Heart right ventricle (tissue), 16 donors: ENCODE measurements around the gene DNAI7. TPM values are rescaled to one million over a fixed set of nuclear protein-coding genes. Genes with fewer than 3 reads are reported as not detected.

Experiments used
- ATAC-seq, 8 donors: fragments of 200-7000 bp; cut with Tn5 transposase; one replicate each; pipeline ENCODE4 v1.9.1; 2020; ENCODE audit warnings: mild to moderate bottlenecking in 8 of 8, moderate library complexity in 8 of 8, moderate number of reproducible peaks in 1 of 8
- DNase-seq, 2 donors: peaks; one replicate each; pipeline ENCODE4 v3.0.0-alpha.2; 2020
- H3K27ac ChIP-seq, 10 donors: fragments of 200-600 bp; sonication (generic) in 2 of 10; one replicate each; pipeline versions ENCODE4 v1.5.0 to v1.8.0; 2020 to 2022; ENCODE audit warnings: mild to moderate bottlenecking in 3 of 10
- H3K27me3 ChIP-seq, 7 donors: fragments of 200-600 bp; one replicate each; pipeline ENCODE4 v1.8.0; 2021 to 2022; ENCODE audit warnings: mild to moderate bottlenecking in 2 of 7
- H3K36me3 ChIP-seq, 9 donors: fragments of 200-600 bp; sonication (generic) in 1 of 9; one replicate each; pipeline versions ENCODE4 v1.5.0 to v1.8.0; 2020 to 2022; ENCODE audit warnings: mild to moderate bottlenecking in 2 of 9
- H3K4me1 ChIP-seq, 9 donors: fragments of 200-600 bp; sonication (generic) in 1 of 9; one replicate each; pipeline versions ENCODE4 v1.5.0 to v1.8.0; 2020 to 2022; ENCODE audit warnings: mild to moderate bottlenecking in 4 of 9
- H3K4me3 ChIP-seq, 10 donors: fragments of 200-600 bp; sonication (generic) in 2 of 10; one replicate each; pipeline versions ENCODE4 v1.5.0 to v1.8.0; 2020 to 2022; ENCODE audit warnings: mild to moderate bottlenecking in 7 of 10, moderate library complexity in 2 of 10
- H3K9me3 ChIP-seq, 11 donors: fragments of 200-600 bp in 10 of 11; sonication (generic) in 2 of 11; one replicate each; pipeline versions ENCODE4 v1.5.0 to v1.8.0; 2013 to 2022; ENCODE audit warnings: mild to moderate bottlenecking in 2 of 11, control low read depth in 1 of 11, moderate library complexity in 1 of 11
- CTCF ChIP-seq, 9 donors: fragments of 200-600 bp; sonication (generic) in 2 of 9; IDR thresholded peaks; one replicate each; pipeline versions ENCODE4 v1.5.0 to v1.8.0; 2021 to 2022; ENCODE audit warnings: antibody characterized with exemption in 9 of 9, mild to moderate bottlenecking in 5 of 9, moderate library complexity in 1 of 9
- WGBS, 2 donors: extraction: QIAGEN DNeasy Blood & Tissue Kit; methylation state at CpG; one replicate each; pipeline ENCODE4 v1.1.7; 2013; ENCODE audit warnings: inconsistent platforms in 1 of 2; 5-methylcytosine and 5-hydroxymethylcytosine counted together
- intact Hi-C, 10 donors: fragments of 100-400 bp; cut with DNase I; formaldehyde crosslinking; loops; one replicate each; pipeline versions ENCODE4 v1.11.1 to v1.14.2; 2022
- polyA plus RNA-seq, 2 donors: library from polyadenylated mRNA; stranded (reverse); fragments of 200-250 nt; gene quantifications; one replicate each; pipeline ENCODE4 v1.2.3, GENCODE V29; 2013
- total RNA-seq, 10 donors: library from RNA; stranded (reverse); fragmentation: NEBNext Ultra II Directional in 3 of 10; extraction: Animal tissue kit (Norgen Biotek cat#: 25700) in 3 of 10; gene quantifications; one replicate each; pipeline versions ENCODE4 v1.2.1 to v1.2.4, GENCODE V29; 2021 to 2023
- donor health status: Arrhythmogenic right ventricular cardiomyopathy.
- donor health status: ischemic (EF 13 %, LVEDD 7.1; RV severe dilation, severe dysfunction).
- donor health status: healthy with polysubstance abuse.
- donor health status: DM: no; HTN: yes; CAD: no.
- donor health status: DM: no; HTN: no; CAD: no.
- donor health status: ischemic (EF 25% LVEDD 6.9; RV normal size, moderate dysfunction).
- donor health status: ischemic (EF 25% LVEDD 5.7; RV mildly dilated, moderate dysfunction).
- donor health status: healthy.
- donor health status: DM: yes; HTN: yes; CAD: no.
- donor health status: Ischemic cardiomyopathy.
- donor health status: ischemic (EF 35%, LVEDD 5.7; RV mildly dilated, moderate dysfunction).
- donor health status: nonischemic (EF 11% LVEDD 7.7; RV severe dilation, severe dysfunction).
- donor health status: DM: yes; HTN: yes; CAD: no.
- donor health status: PGD.
- donor health status: ischemic (EF 29% LVEDD 5.4; RV normal size, mild dysfunction).
- donor health status: nonischemic (EF 23%, LVEDD 6.1; RV moderate dilation, normal function).

Gene DNAI7
- total and polyA plus RNA-seq, 12 donors = 0.04 to 1.8 (median 0.79) TPM

GRCh38 chr12:25208554-25208953 lies 13.6 kb upstream of the DNAI7 start:
- H3K4me3 ChIP-seq = no peak overlapping the region
- H3K27me3 ChIP-seq = no peaks in the 10 kb centered on the region
- H3K9me3 ChIP-seq = no peaks in the 10 kb centered on the region
- DNase-seq (no peak), ATAC-seq (no peak)
- H3K4me1 ChIP-seq = peaks cover 0 to under 1% (median 0%) of the 10 kb centered on the region in 9 donors
- H3K36me3 ChIP-seq = peaks cover 0 to 83% (median 27%) of the 10 kb centered on the region in 9 donors
- intact Hi-C loops = loop anchor here in 1 of 10 donors (5.0 kb wide), 1 partner anchor 39 kb away; no protein-coding TSS in a partner anchor
- WGBS, 2 donors = 77% methylated on average over 1 of the region's 1 CpG
- no peak for TF ChIP-seq CTCF (IDR thresholded peaks at IDR 0.05)
- H3K27ac ChIP-seq = no peak overlapping the region

DNA sequence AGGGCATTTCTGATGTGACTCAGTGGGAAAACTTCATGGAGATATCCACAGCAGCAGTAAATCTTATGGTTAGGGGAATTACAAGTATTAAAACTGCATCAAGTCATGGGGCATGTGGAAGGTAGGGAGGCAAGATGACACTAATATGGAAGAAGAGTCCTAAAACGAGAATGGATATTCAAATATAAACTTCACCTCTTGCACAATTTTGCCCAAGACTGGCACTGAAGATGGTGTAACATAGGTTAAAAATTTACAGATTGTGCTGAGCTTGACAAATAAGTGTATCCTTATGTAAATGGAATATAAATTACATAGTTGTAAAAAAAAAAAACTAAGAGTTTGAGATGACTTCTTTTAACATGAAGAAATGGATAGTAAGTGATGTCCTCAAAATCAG lies 12.9 kb upstream of the DNAI7 start:
- no peak for ATAC-seq
- no peak for TF ChIP-seq CTCF (IDR thresholded peaks at IDR 0.05)
- Histone ChIP-seq H3K4me3 (no peak overlapping the region), H3K36me3 (peaks cover 0 to 89% (median 27%) of the 10 kb centered on the region in 9 donors), H3K9me3 (no peaks in the 10 kb centered on the region), H3K27ac (no peak overlapping the region), H3K27me3 (no peaks in the 10 kb centered on the region), H3K4me1 (peaks cover 0 to 6% (median 0%) of the 10 kb centered on the region in 9 donors)
- 86 to 91% methylated on average over 1 of the region's 1 CpG for WGBS, 2 donors
- DNase-seq = no peak
- intact Hi-C loops = loop anchor here in 1 of 10 donors (5.0 kb wide), 1 partner anchor 39 kb away; no protein-coding TSS in a partner anchor

DNA sequence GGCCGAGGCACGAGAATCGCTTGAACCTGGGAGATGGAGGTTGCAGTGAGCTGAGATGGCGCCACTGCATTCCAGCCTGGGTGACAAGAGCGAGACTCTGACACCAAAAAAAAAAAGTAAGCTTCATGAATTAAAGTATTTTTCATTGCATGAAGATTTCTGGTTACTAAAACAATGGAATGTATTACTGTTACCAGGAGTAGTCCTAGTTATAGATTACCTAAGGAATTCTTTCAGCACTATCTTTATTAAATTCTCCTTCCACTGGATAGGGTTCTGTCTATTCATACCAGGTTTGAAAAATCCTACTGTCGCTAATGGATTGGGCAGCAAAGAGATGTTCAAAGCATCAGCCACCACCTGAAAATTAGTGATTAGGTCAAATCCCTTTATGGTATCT lies 12.5 kb upstream of the DNAI7 start:
- DNase-seq (no peak), ATAC-seq (no peak)
- Histone ChIP-seq H3K4me3 (no peak overlapping the region), H3K4me1 (peaks cover 0 to 6% (median 0%) of the 10 kb centered on the region in 9 donors), H3K36me3 (peaks cover 0 to 86% (median 27%) of the 10 kb centered on the region in 9 donors), H3K9me3 (no peaks in the 10 kb centered on the region), H3K27ac (no peak overlapping the region), H3K27me3 (no peaks in the 10 kb centered on the region)
- WGBS, 2 donors = 97% methylated on average over 6 of the region's 6 CpGs
- no peak for TF ChIP-seq CTCF (IDR thresholded peaks at IDR 0.05)
- intact Hi-C loops = loop anchor here in 1 of 10 donors (5.0 kb wide), 1 partner anchor 40 kb away; no protein-coding TSS in a partner anchor

DNA sequence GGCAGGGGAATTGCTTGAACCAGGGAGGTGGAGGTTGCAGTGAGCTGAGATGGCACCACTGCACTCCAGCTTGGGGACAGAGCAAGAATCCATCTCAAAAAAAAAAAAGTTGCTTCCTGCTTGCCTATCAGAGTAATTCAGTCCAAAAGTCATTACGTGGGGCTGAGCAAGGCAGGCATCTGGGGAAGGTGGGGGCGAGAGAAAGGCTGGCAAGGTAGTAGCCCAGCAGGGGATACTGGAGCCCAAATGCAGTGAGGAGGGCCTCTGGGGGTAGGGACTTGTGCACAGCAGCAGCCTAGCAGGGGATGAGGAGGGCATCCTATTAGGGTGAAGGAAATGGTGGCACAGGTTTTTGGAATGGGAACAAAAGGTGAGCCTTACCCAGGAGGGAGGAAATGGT lies 7.2 kb upstream of the DNAI7 start:
- ATAC-seq (peak in 1 of 8 donors; percentile 14), DNase-seq (no peak)
- 75 to 91% methylated on average over 2 of the region's 2 CpGs for WGBS, 2 donors
- Histone ChIP-seq H3K4me1 (peaks cover 0 to 20% (median 0%) of the 10 kb centered on the region in 9 donors), H3K27ac (no peak overlapping the region), H3K9me3 (no peaks in the 10 kb centered on the region), H3K36me3 (peaks cover 0 to 49% (median 11%) of the 10 kb centered on the region in 9 donors), H3K4me3 (no peak overlapping the region), H3K27me3 (no peaks in the 10 kb centered on the region)
- intact Hi-C loops = no loop called here
- TF ChIP-seq CTCF (IDR thresholded peaks at IDR 0.05) = no peak
